ENCODE data around the gene LRRC75A.

DNA sequence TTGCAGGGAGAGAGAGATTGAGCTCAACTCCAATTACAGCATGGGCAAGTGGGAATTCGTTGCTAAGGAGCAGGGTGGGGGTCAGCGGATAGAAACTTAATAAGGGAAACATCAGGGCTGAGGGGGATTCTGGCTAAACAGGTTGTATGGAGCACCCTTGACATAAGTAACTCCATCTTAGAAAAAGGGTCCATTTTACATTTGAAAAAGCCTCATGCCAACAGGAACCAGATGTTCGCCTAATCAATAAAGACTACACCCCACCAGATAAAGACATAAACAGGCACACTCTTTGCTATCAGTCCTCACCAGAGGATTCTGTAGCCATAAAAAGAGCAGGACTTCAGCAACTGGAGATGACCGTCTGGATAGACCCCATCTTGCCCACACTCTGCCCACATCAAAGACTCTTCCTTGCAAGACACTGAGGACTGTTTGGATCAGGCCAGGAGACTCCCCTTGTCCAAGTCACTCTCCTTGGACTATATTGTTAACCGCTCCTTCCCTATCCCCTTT is 1.6 kb upstream of the LRRC75A start:
- no peak for TF ChIP-seq RAD21 (IDR thresholded peaks at IDR 0.05)
- TF ChIP-seq, protein P1, sequence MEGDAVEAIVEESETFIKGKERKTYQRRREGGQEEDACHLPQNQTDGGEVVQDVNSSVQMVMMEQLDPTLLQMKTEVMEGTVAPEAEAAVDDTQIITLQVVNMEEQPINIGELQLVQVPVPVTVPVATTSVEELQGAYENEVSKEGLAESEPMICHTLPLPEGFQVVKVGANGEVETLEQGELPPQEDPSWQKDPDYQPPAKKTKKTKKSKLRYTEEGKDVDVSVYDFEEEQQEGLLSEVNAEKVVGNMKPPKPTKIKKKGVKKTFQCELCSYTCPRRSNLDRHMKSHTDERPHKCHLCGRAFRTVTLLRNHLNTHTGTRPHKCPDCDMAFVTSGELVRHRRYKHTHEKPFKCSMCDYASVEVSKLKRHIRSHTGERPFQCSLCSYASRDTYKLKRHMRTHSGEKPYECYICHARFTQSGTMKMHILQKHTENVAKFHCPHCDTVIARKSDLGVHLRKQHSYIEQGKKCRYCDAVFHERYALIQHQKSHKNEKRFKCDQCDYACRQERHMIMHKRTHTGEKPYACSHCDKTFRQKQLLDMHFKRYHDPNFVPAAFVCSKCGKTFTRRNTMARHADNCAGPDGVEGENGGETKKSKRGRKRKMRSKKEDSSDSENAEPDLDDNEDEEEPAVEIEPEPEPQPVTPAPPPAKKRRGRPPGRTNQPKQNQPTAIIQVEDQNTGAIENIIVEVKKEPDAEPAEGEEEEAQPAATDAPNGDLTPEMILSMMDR (IDR thresholded peaks at IDR 0.05; ENCODE audit: low read depth, low read length, missing input control): no peak
- TF ChIP-seq, protein P2, sequence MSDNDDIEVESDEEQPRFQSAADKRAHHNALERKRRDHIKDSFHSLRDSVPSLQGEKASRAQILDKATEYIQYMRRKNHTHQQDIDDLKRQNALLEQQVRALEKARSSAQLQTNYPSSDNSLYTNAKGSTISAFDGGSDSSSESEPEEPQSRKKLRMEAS (IDR thresholded peaks at IDR 0.05): no peak
- TF ChIP-seq, protein P3, sequence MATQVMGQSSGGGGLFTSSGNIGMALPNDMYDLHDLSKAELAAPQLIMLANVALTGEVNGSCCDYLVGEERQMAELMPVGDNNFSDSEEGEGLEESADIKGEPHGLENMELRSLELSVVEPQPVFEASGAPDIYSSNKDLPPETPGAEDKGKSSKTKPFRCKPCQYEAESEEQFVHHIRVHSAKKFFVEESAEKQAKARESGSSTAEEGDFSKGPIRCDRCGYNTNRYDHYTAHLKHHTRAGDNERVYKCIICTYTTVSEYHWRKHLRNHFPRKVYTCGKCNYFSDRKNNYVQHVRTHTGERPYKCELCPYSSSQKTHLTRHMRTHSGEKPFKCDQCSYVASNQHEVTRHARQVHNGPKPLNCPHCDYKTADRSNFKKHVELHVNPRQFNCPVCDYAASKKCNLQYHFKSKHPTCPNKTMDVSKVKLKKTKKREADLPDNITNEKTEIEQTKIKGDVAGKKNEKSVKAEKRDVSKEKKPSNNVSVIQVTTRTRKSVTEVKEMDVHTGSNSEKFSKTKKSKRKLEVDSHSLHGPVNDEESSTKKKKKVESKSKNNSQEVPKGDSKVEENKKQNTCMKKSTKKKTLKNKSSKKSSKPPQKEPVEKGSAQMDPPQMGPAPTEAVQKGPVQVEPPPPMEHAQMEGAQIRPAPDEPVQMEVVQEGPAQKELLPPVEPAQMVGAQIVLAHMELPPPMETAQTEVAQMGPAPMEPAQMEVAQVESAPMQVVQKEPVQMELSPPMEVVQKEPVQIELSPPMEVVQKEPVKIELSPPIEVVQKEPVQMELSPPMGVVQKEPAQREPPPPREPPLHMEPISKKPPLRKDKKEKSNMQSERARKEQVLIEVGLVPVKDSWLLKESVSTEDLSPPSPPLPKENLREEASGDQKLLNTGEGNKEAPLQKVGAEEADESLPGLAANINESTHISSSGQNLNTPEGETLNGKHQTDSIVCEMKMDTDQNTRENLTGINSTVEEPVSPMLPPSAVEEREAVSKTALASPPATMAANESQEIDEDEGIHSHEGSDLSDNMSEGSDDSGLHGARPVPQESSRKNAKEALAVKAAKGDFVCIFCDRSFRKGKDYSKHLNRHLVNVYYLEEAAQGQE (IDR thresholded peaks at IDR 0.05): no peak
- no peak for TF ChIP-seq FOXA1 (IDR thresholded peaks at IDR 0.05)
- no peak for TF ChIP-seq RXRA (IDR thresholded peaks at IDR 0.05)
- TF ChIP-seq, protein P4, sequence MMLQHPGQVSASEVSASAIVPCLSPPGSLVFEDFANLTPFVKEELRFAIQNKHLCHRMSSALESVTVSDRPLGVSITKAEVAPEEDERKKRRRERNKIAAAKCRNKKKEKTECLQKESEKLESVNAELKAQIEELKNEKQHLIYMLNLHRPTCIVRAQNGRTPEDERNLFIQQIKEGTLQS (IDR thresholded peaks at IDR 0.05): no peak
- TF ChIP-seq JUND (IDR thresholded peaks at IDR 0.05): no peak
- TF ChIP-seq HNF4G (IDR thresholded peaks at IDR 0.05): no peak
- TF ChIP-seq, protein P5, sequence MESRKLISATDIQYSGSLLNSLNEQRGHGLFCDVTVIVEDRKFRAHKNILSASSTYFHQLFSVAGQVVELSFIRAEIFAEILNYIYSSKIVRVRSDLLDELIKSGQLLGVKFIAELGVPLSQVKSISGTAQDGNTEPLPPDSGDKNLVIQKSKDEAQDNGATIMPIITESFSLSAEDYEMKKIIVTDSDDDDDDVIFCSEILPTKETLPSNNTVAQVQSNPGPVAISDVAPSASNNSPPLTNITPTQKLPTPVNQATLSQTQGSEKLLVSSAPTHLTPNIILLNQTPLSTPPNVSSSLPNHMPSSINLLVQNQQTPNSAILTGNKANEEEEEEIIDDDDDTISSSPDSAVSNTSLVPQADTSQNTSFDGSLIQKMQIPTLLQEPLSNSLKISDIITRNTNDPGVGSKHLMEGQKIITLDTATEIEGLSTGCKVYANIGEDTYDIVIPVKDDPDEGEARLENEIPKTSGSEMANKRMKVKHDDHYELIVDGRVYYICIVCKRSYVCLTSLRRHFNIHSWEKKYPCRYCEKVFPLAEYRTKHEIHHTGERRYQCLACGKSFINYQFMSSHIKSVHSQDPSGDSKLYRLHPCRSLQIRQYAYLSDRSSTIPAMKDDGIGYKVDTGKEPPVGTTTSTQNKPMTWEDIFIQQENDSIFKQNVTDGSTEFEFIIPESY (IDR thresholded peaks at IDR 0.05): no peak
- no peak for TF ChIP-seq YY1 (IDR thresholded peaks at IDR 0.05)
- TF ChIP-seq GABPA (IDR thresholded peaks at IDR 0.05 in 1 of 2, conservative IDR thresholded peaks at IDR 0.05 in 1 of 2): no peak
- no peak for TF ChIP-seq EGR1 (IDR thresholded peaks at IDR 0.05; ENCODE audit: low read depth in 2 of 2)
- no peak for TF ChIP-seq TAF1 (conservative IDR thresholded peaks at IDR 0.05)
